ENCODE results near the gene ZNF217.

Gene ZNF217

DNA sequence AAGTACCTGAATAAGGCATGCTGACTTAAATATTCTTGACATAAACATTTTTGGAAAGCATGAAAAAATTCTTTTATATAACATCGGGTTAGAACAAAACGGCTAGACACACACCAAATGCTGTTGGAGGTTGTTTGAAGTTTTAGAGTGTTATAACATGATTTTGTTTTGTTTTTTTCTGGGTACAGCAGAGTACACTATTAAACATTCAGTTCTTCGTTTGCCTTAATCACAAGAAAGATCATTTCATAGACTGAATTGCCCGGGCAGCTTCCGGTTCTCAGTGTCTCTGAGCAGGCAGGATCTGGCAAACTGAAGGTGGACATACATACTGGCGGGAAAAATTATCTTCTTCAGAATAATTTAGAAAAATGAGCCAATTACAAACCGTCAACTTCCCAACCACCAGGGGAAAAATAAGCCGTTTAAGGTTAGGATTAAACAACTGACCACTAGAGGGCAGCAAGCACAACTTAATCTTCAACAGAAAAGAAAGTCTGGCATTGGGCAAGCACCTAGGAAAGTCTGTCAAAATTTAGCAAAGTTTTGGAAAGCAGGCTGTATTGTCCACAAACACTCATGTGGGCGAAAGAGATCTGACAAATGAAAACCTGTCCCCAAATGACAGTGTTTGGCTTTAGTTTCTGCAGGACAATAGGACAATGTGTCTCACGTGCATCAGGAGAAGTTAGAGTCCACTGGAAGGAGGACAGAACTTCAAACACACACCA lies 15.0 kb downstream of the ZNF217 start:
- H3K4me2 ChIP-seq (ENCODE audit: low read length): peak overlapping the region; percentile 56
- peaks cover 82% of the 10 kb centered on the region for H3K36me3 ChIP-seq (replicated peaks; ENCODE audit: low read depth, low read length)
- no peaks in the 10 kb centered on the region for H3K9me3 ChIP-seq (ENCODE audit: insufficient read depth, low read length)
- H3K27me3 ChIP-seq (ENCODE audit: low read depth, low read length): no peaks in the 10 kb centered on the region
- H2AFZ ChIP-seq (ENCODE audit: low read depth, low read length): no peak overlapping the region
- H4K20me1 ChIP-seq (ENCODE audit: insufficient read depth, low read length): peaks cover 96% of the 10 kb centered on the region
- peak overlapping the region; percentile 32; the same call in 1 of the 2 replicates for H3K4me3 ChIP-seq (ENCODE audit: low read length)
- H3K9ac ChIP-seq (ENCODE audit: low read length): peak overlapping the region; percentile 11
- H3K27ac ChIP-seq (ENCODE audit: low read length): peak overlapping the region; percentile 40
- peaks cover 44% of the 10 kb centered on the region for H3K4me1 ChIP-seq (ENCODE audit: low read length)
- TF ChIP-seq CTCF (IDR thresholded peaks at IDR 0.05; ENCODE audit: low read depth, low read length) (peak; percentile 99), EZH2phosphoT487 (IDR thresholded peaks at IDR 0.05; ENCODE audit: low read depth) (no peak)
- H3K79me2 ChIP-seq (ENCODE audit: low read length): peaks cover 100% of the 10 kb centered on the region

- Histone ChIP-seq H4K20me1 (ENCODE audit: insufficient read depth, low read length) (peaks cover 100% of the 10 kb centered on the region), H2AFZ (ENCODE audit: low read depth, low read length) (no peak overlapping the region), H3K9me3 (ENCODE audit: insufficient read depth, low read length) (no peaks in the 10 kb centered on the region), H3K4me2 (ENCODE audit: low read length) (no peak overlapping the region), H3K27me3 (ENCODE audit: low read depth, low read length) (no peaks in the 10 kb centered on the region), H3K79me2 (ENCODE audit: low read length) (peaks cover 100% of the 10 kb centered on the region), H3K4me3 (ENCODE audit: low read length) (no peak overlapping the region), H3K36me3 (replicated peaks; ENCODE audit: low read depth, low read length) (peaks cover 84% of the 10 kb centered on the region), H3K4me1 (ENCODE audit: low read length) (peaks cover 34% of the 10 kb centered on the region), H3K9ac (ENCODE audit: low read length) (no peak overlapping the region), H3K27ac (ENCODE audit: low read length) (no peak overlapping the region)
- no peak for TF ChIP-seq CTCF (IDR thresholded peaks at IDR 0.05; ENCODE audit: low read depth, low read length)
- no peak for TF ChIP-seq EZH2phosphoT487 (IDR thresholded peaks at IDR 0.05; ENCODE audit: low read depth)
Measured at GRCh38 chr20:53576586-53577318, 16.9 kb downstream of the ZNF217 start.

DNA sequence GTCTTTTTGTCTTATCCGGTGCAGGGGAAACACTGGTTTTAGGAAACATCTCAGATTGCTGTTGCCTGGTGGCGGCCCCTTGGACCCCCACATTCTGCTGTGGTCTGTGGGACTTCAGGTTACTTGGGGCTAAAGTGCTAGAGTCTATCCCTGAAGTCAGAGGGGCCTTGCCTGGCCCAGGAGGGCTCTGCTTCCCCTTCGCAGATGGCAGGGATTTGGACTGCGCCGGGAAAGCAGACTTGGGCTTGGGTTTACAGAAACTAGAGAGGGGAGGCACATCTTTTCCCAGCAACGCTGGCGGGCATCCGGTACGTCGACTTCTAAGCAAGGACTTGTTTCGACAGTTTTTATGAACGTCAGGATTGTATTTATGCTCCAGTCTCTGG lies 17.5 kb downstream of the ZNF217 start:
- no peak overlapping the region for H3K4me2 ChIP-seq (ENCODE audit: low read length)
- H3K9ac ChIP-seq (ENCODE audit: low read length): no peak overlapping the region
- peaks cover 99% of the 10 kb centered on the region for H4K20me1 ChIP-seq (ENCODE audit: insufficient read depth, low read length)
- H3K9me3 ChIP-seq (ENCODE audit: insufficient read depth, low read length): no peaks in the 10 kb centered on the region
- peaks cover 82% of the 10 kb centered on the region for H3K36me3 ChIP-seq (replicated peaks; ENCODE audit: low read depth, low read length)
- H3K4me1 ChIP-seq (ENCODE audit: low read length): peaks cover 28% of the 10 kb centered on the region
- H3K79me2 ChIP-seq (ENCODE audit: low read length): peaks cover 99% of the 10 kb centered on the region
- TF ChIP-seq EZH2phosphoT487 (IDR thresholded peaks at IDR 0.05; ENCODE audit: low read depth) (no peak), CTCF (IDR thresholded peaks at IDR 0.05; ENCODE audit: low read depth, low read length) (no peak)
- no peaks in the 10 kb centered on the region for H3K27me3 ChIP-seq (ENCODE audit: low read depth, low read length)
- H3K4me3 ChIP-seq (ENCODE audit: low read length): no peak overlapping the region
- no peak overlapping the region for H2AFZ ChIP-seq (ENCODE audit: low read depth, low read length)
- H3K27ac ChIP-seq (ENCODE audit: low read length): no peak overlapping the region

DNA sequence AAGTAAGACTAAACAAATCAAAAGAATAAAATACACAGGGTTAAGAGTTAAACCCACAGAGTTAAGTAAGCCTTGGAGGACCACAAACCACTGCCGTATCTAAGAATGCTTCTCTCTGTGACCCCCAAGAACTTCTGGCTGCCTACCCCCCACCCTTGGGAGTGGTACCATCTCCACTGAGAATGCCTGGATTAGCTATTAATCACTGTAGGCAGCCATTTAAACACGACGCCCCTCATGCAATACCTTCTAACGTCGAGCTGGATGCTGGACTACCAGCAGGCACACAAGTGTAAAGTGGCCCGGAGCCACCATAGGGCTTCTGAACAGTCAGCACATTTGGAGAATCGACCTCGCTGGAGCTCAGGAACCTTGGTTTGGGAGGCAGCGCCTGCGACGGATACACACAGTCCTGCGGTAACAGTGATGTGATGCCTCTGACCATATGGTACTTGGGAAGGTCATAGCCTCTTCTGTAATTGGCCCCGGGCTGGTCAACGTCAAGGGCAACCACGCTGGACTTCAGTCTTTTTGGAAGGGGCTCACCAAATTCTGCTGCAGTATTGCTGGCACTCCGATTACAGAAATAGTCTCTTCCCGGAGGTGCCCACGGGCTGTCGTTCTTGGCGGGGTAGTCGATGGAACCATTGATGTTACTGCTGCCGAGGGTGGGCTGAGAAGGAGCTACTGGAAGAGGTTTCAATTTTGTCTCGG lies 18.0 kb downstream of the ZNF217 start:
- H3K4me2 ChIP-seq (ENCODE audit: low read length): no peak overlapping the region
- no peak overlapping the region for H3K4me3 ChIP-seq (ENCODE audit: low read length)
- no peak overlapping the region for H3K27ac ChIP-seq (ENCODE audit: low read length)
- peaks cover 99% of the 10 kb centered on the region for H4K20me1 ChIP-seq (ENCODE audit: insufficient read depth, low read length)
- no peak overlapping the region for H3K9ac ChIP-seq (ENCODE audit: low read length)
- H2AFZ ChIP-seq (ENCODE audit: low read depth, low read length): no peak overlapping the region
- H3K27me3 ChIP-seq (ENCODE audit: low read depth, low read length): no peaks in the 10 kb centered on the region
- peaks cover 82% of the 10 kb centered on the region for H3K36me3 ChIP-seq (replicated peaks; ENCODE audit: low read depth, low read length)
- no peak for TF ChIP-seq CTCF (IDR thresholded peaks at IDR 0.05; ENCODE audit: low read depth, low read length)
- TF ChIP-seq EZH2phosphoT487 (IDR thresholded peaks at IDR 0.05; ENCODE audit: low read depth): no peak
- peaks cover 23% of the 10 kb centered on the region for H3K4me1 ChIP-seq (ENCODE audit: low read length)
- H3K9me3 ChIP-seq (ENCODE audit: insufficient read depth, low read length): no peaks in the 10 kb centered on the region
- H3K79me2 ChIP-seq (ENCODE audit: low read length): peaks cover 99% of the 10 kb centered on the region

Data from OCI-LY3 (cell line).